Raji (cell line): ENCODE data around the gene TBC1D13.
A peak's percentile ranks its signal among the peaks of the same experiment; 100 is the strongest.

Experiments
- POLR2A ChIP-seq: IDR thresholded peaks from 2 replicates; pipeline ENCODE4 v1.6.1; 2011; ENCODE audit warnings: low read depth, low read length, control low read depth; ENCODE audit not compliant: insufficient read depth

The TBC1D13 gene

GRCh38 chr9:128786681-128787601, at the start of gene TBC1D13:
Gene TBC1D13 (plus strand): TSS chr9:128787253. CDS start chr9:128787354, 101 bp downstream.
- peak; percentile 77 for TF ChIP-seq POLR2A

- TF ChIP-seq POLR2A, result no peak
Observed at GRCh38 chr9:128742401-128742800, 44.7 kb upstream of the TBC1D13 start.

- TF ChIP-seq POLR2A, result no peak
Observed at GRCh38 chr9:128743421-128743820, 43.6 kb upstream of the TBC1D13 start.

- no peak for TF ChIP-seq POLR2A
Observed at GRCh38 chr9:128747241-128747640, 39.8 kb upstream of the TBC1D13 start.

GRCh38 chr9:128750926-128751595, 36.0 kb upstream of the TBC1D13 start:
- TF ChIP-seq POLR2A, result no peak

GRCh38 chr9:128753627-128754026, 33.4 kb upstream of the TBC1D13 start:
- no peak for TF ChIP-seq POLR2A

- TF ChIP-seq POLR2A, result no peak
Observed at GRCh38 chr9:128757602-128758001, 29.5 kb upstream of the TBC1D13 start.

- TF ChIP-seq POLR2A, result no peak
Observed at GRCh38 chr9:128762671-128763449, 24.2 kb upstream of the TBC1D13 start.

GRCh38 chr9:128764361-128764760, 22.7 kb upstream of the TBC1D13 start:
- no peak for TF ChIP-seq POLR2A

GRCh38 chr9:128765499-128765898, 21.6 kb upstream of the TBC1D13 start:
- TF ChIP-seq POLR2A, result no peak

GRCh38 chr9:128768606-128769005, 18.4 kb upstream of the TBC1D13 start:
- no peak for TF ChIP-seq POLR2A

GRCh38 chr9:128770286-128771030, 16.6 kb upstream of the TBC1D13 start:
- TF ChIP-seq POLR2A, result no peak

- no peak for TF ChIP-seq POLR2A
Observed at GRCh38 chr9:128771094-128771721, 15.8 kb upstream of the TBC1D13 start.
